PC-3 (cell line): ENCODE measurements around the gene KCNQ2.

Experiments used
- CTCF ChIP-seq: fragments of 300-600 bp; sonication (generic); conservative IDR thresholded peaks from 2 replicates; pipeline ENCODE4 v1.5.1; 2017; ENCODE audit warnings: antibody characterized with exemption, low read depth, mild to moderate bottlenecking, low read length
- EZH2phosphoT487 ChIP-seq: fragments of 300-600 bp; sonication (generic); IDR thresholded peaks from 2 replicates; pipeline ENCODE4 v1.6.1; 2018; ENCODE audit warnings: mild to moderate bottlenecking, antibody characterized with exemption, low read length, borderline replicate concordance

DNA sequence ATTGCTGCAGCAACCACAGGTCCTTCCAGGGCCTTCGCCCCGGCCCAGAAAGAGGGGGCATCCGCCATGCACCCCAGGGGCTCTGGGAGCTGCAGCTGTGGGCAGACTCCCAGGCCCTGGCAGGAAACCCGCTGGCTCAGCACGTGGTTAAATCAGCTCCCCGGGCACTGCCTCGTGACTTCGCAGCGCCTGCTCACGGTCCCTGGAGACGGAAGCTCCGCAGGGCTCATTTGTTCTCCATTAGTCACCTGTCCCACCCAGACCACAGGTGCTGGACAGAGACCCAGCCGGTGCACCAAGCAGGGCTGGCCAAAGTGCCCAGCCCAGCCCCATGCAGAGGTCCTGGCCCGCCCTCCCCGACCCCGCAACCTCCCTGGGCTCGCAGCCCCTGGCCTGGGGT, 14.7 kb downstream of the KCNQ2 start:
- TF ChIP-seq CTCF (no peak), EZH2phosphoT487 (no peak)
